PC-3 (cell line): ENCODE results near the gene KRTAP1-5.

Source experiments
- EZH2 ChIP-seq: fragments of 300-600 bp; sonication (generic); IDR thresholded peaks from one replicate; pipeline ENCODE4 v1.6.1; 2017; ENCODE audit warnings: antibody characterized with exemption, mild to moderate bottlenecking, low read length; ENCODE audit not compliant: unreplicated experiment
- EZH2phosphoT487 ChIP-seq: fragments of 300-600 bp; sonication (generic); IDR thresholded peaks from 2 replicates; pipeline ENCODE4 v1.6.1; 2018; ENCODE audit warnings: mild to moderate bottlenecking, antibody characterized with exemption, low read length, borderline replicate concordance
- TF ChIP-seq, protein P1 (sequence below): fragments of 300-600 bp; sonication (generic); conservative IDR thresholded peaks from 2 replicates; pipeline ENCODE4 v1.5.1; 2017; ENCODE audit warnings: antibody characterized with exemption, low read depth, mild to moderate bottlenecking, low read length

DNA sequence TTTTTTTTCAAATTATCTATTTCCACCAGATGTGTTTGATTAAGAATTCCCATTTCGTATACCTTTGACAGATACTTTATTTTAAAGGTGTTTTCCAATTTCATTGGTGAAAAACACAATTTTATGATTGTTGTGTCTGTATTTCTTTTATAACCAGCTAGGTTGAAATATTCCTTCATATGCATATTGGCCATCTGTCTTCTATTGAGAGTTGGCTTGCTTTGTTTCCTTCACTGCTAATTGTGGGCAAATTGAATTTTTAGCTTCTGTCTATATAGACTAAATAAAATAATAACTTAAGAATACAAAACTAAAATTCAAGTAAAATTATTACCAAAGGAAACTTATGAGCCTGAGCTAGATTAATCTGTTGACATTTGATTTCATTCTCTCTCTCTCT lies 31.9 kb downstream of the KRTAP1-5 start:
- TF ChIP-seq EZH2 (no peak), EZH2phosphoT487 (no peak)
- TF ChIP-seq, protein P1, sequence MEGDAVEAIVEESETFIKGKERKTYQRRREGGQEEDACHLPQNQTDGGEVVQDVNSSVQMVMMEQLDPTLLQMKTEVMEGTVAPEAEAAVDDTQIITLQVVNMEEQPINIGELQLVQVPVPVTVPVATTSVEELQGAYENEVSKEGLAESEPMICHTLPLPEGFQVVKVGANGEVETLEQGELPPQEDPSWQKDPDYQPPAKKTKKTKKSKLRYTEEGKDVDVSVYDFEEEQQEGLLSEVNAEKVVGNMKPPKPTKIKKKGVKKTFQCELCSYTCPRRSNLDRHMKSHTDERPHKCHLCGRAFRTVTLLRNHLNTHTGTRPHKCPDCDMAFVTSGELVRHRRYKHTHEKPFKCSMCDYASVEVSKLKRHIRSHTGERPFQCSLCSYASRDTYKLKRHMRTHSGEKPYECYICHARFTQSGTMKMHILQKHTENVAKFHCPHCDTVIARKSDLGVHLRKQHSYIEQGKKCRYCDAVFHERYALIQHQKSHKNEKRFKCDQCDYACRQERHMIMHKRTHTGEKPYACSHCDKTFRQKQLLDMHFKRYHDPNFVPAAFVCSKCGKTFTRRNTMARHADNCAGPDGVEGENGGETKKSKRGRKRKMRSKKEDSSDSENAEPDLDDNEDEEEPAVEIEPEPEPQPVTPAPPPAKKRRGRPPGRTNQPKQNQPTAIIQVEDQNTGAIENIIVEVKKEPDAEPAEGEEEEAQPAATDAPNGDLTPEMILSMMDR = no peak
